ENCODE results near the gene QRFPR. TPM values are rescaled to one million over a fixed set of nuclear protein-coding genes. Genes with fewer than 3 reads are reported as not detected.

QRFPR gene
- total and polyA plus RNA-seq, 2 of the 8 experiments (the other 6 are each of a cell fraction or from before 2014, with no cell fraction given): 1.0 to 2.9 TPM

- peaks cover 0 to 2% (median 0%) of the 10 kb centered on the region in 4 experiments; a peak in 3 of 7 replicates for H3K4me1 ChIP-seq (replicated peaks in 1 of 4; ENCODE audit: control insufficient read depth in 3 of 4, insufficient read depth in 4 of 4, low read length in 3 of 4)
- H3K14ac ChIP-seq (ENCODE audit: insufficient read length): no peak overlapping the region
- H2BK15ac ChIP-seq (ENCODE audit: low read length): no peak overlapping the region
- H2BK5ac ChIP-seq (ENCODE audit: low read depth, low read length): no peak overlapping the region
- no peak overlapping the region for H2AFZ ChIP-seq (ENCODE audit: low read length)
- no peak overlapping the region for H3K27ac ChIP-seq (ENCODE audit: low read depth, low read length)
- H4K20me1 ChIP-seq (replicated peaks in 1 of 2; ENCODE audit: control insufficient read depth in 1 of 2, insufficient read depth in 2 of 2, low read length in 2 of 2): no peaks in the 10 kb centered on the region
- no peak overlapping the region for H3K9ac ChIP-seq (replicated peaks in 1 of 4; ENCODE audit: extremely low read depth in 1 of 4, low read depth in 3 of 4, low read length in 3 of 4)
- no peak for TF ChIP-seq RNF2 (IDR thresholded peaks at IDR 0.05; ENCODE audit: borderline replicate concordance, low read depth, low read length, missing control alignments, poor library complexity, severe bottlenecking)
- TF ChIP-seq CBX8 (IDR thresholded peaks at IDR 0.05; ENCODE audit: borderline replicate concordance, low read depth, low read length): no peak
- no peak for TF ChIP-seq SIRT6 (IDR thresholded peaks at IDR 0.05; ENCODE audit: low read length)
- no peak for TF ChIP-seq TEAD4 (IDR thresholded peaks at IDR 0.05; ENCODE audit: low read depth, low read length)
- TF ChIP-seq ZNF274 (IDR thresholded peaks at IDR 0.05; ENCODE audit: borderline replicate concordance, extremely low read depth, low read length): no peak
- H3K9me3 ChIP-seq (ENCODE audit: insufficient read depth in 2 of 2, low read depth in 1 of 2, low read length in 1 of 2): no peaks in the 10 kb centered on the region
- no peak overlapping the region for H4K5ac ChIP-seq (ENCODE audit: insufficient read length, low read depth, low read length)
- no peak overlapping the region for H4K8ac ChIP-seq (ENCODE audit: extremely low read depth, insufficient read depth, low read length)
- no peaks in the 10 kb centered on the region for H3K79me2 ChIP-seq (ENCODE audit: control insufficient read depth in 1 of 2, insufficient read depth in 2 of 2, low read length in 2 of 2)
- ChIA-PET POLR2A (ENCODE audit: partially characterized antibody) (no interaction called here), CTCF (ENCODE audit: partially characterized antibody) (interaction anchor here (0.7 to 2.0 kb wide), 5 partner anchors 22 to 185 kb away, joined by 3 to 4 read pairs (median 3); no protein-coding TSS in a partner anchor)
- H4K91ac ChIP-seq (replicated peaks; ENCODE audit: insufficient read length, low read length): no peak overlapping the region
- no peak overlapping the region for H2BK20ac ChIP-seq (ENCODE audit: low read length)
- H2BK12ac ChIP-seq (ENCODE audit: low read depth, low read length): no peak overlapping the region
- no peak overlapping the region for H3K4me2 ChIP-seq (ENCODE audit: insufficient read depth in 1 of 2, low read depth in 2 of 2, low read length in 2 of 2)
- DNase-seq (ENCODE audit: low read depth in 1 of 2, low spot score in 2 of 2) (no peak), FAIRE-seq (no peak)
- H3K18ac ChIP-seq (ENCODE audit: extremely low read depth, low read length): no peak overlapping the region
- no peak overlapping the region for H3K23ac ChIP-seq (ENCODE audit: insufficient read length)
- no peak overlapping the region for H2AK5ac ChIP-seq (ENCODE audit: low read depth, low read length)
- H3K36me3 ChIP-seq (ENCODE audit: control insufficient read depth in 2 of 4, insufficient read depth in 4 of 4, low read length in 3 of 4): no peaks in the 10 kb centered on the region
- 93% methylated on average over 2 of the region's 2 CpGs; no CpG with 5 or more reads in 1 of the 2 experiments for WGBS, 2 experiments (ENCODE audit: extremely low coverage in 1 of 2, insufficient coverage in 1 of 2, insufficient read length in 1 of 2, insufficient replicate concordance in 2 of 2, low coverage in 1 of 2, low lambda C conversion rate in 2 of 2, missing lambda C conversion rate in 1 of 2)
- H3K4me3 ChIP-seq (ENCODE audit: extremely low read depth in 1 of 4, insufficient read depth in 2 of 4, low read depth in 3 of 4, low read length in 4 of 4): no peak overlapping the region
- H2BK120ac ChIP-seq (replicated peaks; ENCODE audit: low read depth, low read length): no peak overlapping the region
- H3K56ac ChIP-seq (replicated peaks; ENCODE audit: insufficient read length, low read depth, low read length): no peak overlapping the region
- no peaks in the 10 kb centered on the region for H3K79me1 ChIP-seq (ENCODE audit: low read depth, low read length)
- H3K4ac ChIP-seq (replicated peaks; ENCODE audit: insufficient read length, low read depth, low read length): no peak overlapping the region
- H3K23me2 ChIP-seq (ENCODE audit: low read depth, low read length): peaks cover 13% of the 10 kb centered on the region
- H3K27me3 ChIP-seq (replicated peaks in 1 of 4; ENCODE audit: control insufficient read depth in 3 of 4, extremely low read depth in 1 of 4, insufficient read depth in 3 of 4, low read length in 3 of 4): peaks cover 8 to 34% (median 22%) of the 10 kb centered on the region in 4 experiments
These were observed 3.7 kb downstream of the QRFPR start for GRCh38 chr4:121377076-121377475.
